ENCODE data around the gene ZFP36.
A peak's percentile ranks its signal among the peaks of the same experiment; 100 is the strongest.

ZFP36 gene

DNA sequence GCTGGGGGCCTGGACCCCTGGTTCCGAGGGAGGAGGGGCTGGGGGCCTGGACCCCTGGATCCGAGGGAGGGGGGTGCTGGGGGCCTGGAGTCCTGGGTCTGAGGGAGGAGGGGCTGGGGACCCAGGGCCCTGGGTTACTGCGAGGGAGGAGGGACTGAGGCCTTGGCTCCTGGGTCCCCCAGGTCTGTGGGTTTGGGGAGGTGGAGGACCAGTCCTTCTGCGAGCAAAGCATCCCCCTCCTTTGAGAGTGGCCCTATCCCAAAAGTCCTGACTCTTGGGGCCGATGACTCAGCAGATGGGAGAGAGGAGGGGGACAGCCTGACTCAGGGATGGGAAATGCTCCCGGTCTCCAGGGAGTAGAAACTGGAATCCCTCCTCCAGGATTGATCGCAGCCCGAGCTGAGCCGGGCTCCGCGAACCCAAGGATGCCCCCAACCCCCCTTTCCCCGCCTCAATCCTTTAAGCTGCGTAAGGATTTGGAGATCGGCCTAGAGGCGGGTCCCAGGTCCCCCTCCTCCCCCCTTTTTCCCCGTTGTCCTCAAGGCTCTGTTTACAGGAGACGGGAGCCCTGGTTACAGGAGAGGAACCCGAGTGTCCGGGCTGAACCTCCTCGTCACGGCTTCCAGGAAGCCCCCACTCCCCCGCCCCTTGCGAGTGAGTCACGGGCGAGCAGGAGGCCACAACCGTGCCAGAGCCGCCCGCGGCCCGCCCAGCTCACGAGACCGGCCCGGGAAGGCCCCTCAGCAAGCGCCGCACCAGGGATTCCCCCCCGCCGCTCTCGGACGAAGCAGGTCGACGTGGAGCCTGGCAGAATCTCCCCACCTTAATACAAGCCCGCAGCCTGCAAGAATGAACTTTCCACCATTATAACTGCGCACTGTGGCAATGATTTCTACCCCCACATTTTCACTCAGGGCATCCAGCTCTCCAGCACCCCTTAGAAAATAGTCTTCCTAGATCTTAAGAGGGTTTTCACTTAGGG is 3.0 kb upstream of the ZFP36 start:
- H3K9me3 ChIP-seq (ENCODE audit: control insufficient read depth, low read length), result no peaks in the 10 kb centered on the region
- H3K9ac ChIP-seq (ENCODE audit: low read length), result peak overlapping the region; percentile 98
- H3K4me3 ChIP-seq (ENCODE audit: low read length), result peak overlapping the region; percentile 61
- H3K27me3 ChIP-seq (ENCODE audit: control insufficient read depth, insufficient read depth, low read length), result no peaks in the 10 kb centered on the region
- H3K36me3 ChIP-seq (ENCODE audit: control insufficient read depth, insufficient read depth, low read length), result peaks cover 12% of the 10 kb centered on the region
- H3K4me1 ChIP-seq (ENCODE audit: control insufficient read depth, insufficient read depth, low read length), result peaks cover 65% of the 10 kb centered on the region

- H3K4me3 ChIP-seq (ENCODE audit: low read length), result no peak overlapping the region
- peak overlapping the region; percentile 86 for H3K9ac ChIP-seq (ENCODE audit: low read length)
- H3K27me3 ChIP-seq (ENCODE audit: control insufficient read depth, insufficient read depth, low read length), result no peaks in the 10 kb centered on the region
- H3K9me3 ChIP-seq (ENCODE audit: control insufficient read depth, low read length), result no peaks in the 10 kb centered on the region
- H3K4me1 ChIP-seq (ENCODE audit: control insufficient read depth, insufficient read depth, low read length), result peaks cover 51% of the 10 kb centered on the region
- peaks cover 14% of the 10 kb centered on the region for H3K36me3 ChIP-seq (ENCODE audit: control insufficient read depth, insufficient read depth, low read length)
Measured at GRCh38 chr19:39405261-39405957, 1.2 kb upstream of the ZFP36 start.

- Histone ChIP-seq H3K9ac (ENCODE audit: low read length) (peak overlapping the region; percentile 86), H3K27me3 (ENCODE audit: control insufficient read depth, insufficient read depth, low read length) (no peaks in the 10 kb centered on the region), H3K4me3 (ENCODE audit: low read length) (peak overlapping the region; percentile 65), H3K36me3 (ENCODE audit: control insufficient read depth, insufficient read depth, low read length) (peaks cover 14% of the 10 kb centered on the region), H3K4me1 (ENCODE audit: control insufficient read depth, insufficient read depth, low read length) (peaks cover 51% of the 10 kb centered on the region), H3K9me3 (ENCODE audit: control insufficient read depth, low read length) (no peaks in the 10 kb centered on the region)
Measured at GRCh38 chr19:39405958-39406655, 540 bp upstream of the ZFP36 start.

- H3K36me3 ChIP-seq (ENCODE audit: control insufficient read depth, insufficient read depth, low read length), result peaks cover 14% of the 10 kb centered on the region
- no peaks in the 10 kb centered on the region for H3K27me3 ChIP-seq (ENCODE audit: control insufficient read depth, insufficient read depth, low read length)
- peak overlapping the region; percentile 99 for H3K9ac ChIP-seq (ENCODE audit: low read length)
- H3K4me1 ChIP-seq (ENCODE audit: control insufficient read depth, insufficient read depth, low read length), result peaks cover 44% of the 10 kb centered on the region
- peak overlapping the region; percentile 95 for H3K4me3 ChIP-seq (ENCODE audit: low read length)
- H3K9me3 ChIP-seq (ENCODE audit: control insufficient read depth, low read length), result no peaks in the 10 kb centered on the region
Measured at GRCh38 chr19:39407410-39407659, 688 bp downstream of the ZFP36 start.

DNA sequence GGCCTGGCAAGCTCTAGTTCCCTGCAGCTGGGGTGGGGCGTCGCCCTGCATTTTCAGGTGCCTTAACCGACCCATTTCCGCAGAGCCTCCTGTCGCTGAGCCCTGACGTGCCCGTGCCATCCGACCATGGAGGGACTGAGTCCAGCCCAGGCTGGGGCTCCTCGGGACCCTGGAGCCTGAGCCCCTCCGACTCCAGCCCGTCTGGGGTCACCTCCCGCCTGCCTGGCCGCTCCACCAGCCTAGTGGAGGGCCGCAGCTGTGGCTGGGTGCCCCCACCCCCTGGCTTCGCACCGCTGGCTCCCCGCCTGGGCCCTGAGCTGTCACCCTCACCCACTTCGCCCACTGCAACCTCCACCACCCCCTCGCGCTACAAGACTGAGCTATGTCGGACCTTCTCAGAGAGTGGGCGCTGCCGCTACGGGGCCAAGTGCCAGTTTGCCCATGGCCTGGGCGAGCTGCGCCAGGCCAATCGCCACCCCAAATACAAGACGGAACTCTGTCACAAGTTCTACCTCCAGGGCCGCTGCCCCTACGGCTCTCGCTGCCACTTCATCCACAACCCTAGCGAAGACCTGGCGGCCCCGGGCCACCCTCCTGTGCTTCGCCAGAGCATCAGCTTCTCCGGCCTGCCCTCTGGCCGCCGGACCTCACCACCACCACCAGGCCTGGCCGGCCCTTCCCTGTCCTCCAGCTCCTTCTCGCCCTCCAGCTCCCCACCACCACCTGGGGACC is 1.2 kb downstream of the ZFP36 start:
- Histone ChIP-seq H3K4me1 (ENCODE audit: control insufficient read depth, insufficient read depth, low read length) (peaks cover 39% of the 10 kb centered on the region), H3K9ac (ENCODE audit: low read length) (peak overlapping the region; percentile 99), H3K27me3 (ENCODE audit: control insufficient read depth, insufficient read depth, low read length) (peaks cover 5% of the 10 kb centered on the region), H3K4me3 (ENCODE audit: low read length) (peak overlapping the region; percentile 95), H3K36me3 (ENCODE audit: control insufficient read depth, insufficient read depth, low read length) (peaks cover 14% of the 10 kb centered on the region), H3K9me3 (ENCODE audit: control insufficient read depth, low read length) (no peaks in the 10 kb centered on the region)

DNA sequence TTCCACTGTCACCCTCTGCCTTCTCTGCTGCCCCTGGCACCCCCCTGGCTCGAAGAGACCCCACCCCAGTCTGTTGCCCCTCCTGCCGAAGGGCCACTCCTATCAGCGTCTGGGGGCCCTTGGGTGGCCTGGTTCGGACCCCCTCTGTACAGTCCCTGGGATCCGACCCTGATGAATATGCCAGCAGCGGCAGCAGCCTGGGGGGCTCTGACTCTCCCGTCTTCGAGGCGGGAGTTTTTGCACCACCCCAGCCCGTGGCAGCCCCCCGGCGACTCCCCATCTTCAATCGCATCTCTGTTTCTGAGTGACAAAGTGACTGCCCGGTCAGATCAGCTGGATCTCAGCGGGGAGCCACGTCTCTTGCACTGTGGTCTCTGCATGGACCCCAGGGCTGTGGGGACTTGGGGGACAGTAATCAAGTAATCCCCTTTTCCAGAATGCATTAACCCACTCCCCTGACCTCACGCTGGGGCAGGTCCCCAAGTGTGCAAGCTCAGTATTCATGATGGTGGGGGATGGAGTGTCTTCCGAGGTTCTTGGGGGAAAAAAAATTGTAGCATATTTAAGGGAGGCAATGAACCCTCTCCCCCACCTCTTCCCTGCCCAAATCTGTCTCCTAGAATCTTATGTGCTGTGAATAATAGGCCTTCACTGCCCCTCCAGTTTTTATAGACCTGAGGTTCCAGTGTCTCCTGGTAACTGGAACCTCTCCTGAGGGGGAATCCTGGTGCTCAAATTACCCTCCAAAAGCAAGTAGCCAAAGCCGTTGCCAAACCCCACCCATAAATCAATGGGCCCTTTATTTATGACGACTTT is 2.0 kb downstream of the ZFP36 start:
- Histone ChIP-seq H3K36me3 (ENCODE audit: control insufficient read depth, insufficient read depth, low read length) (peaks cover 14% of the 10 kb centered on the region), H3K9me3 (ENCODE audit: control insufficient read depth, low read length) (no peaks in the 10 kb centered on the region), H3K27me3 (ENCODE audit: control insufficient read depth, insufficient read depth, low read length) (peaks cover 8% of the 10 kb centered on the region), H3K9ac (ENCODE audit: low read length) (peak overlapping the region; percentile 99), H3K4me3 (ENCODE audit: low read length) (peak overlapping the region; percentile 95), H3K4me1 (ENCODE audit: control insufficient read depth, insufficient read depth, low read length) (peaks cover 33% of the 10 kb centered on the region)

DNA sequence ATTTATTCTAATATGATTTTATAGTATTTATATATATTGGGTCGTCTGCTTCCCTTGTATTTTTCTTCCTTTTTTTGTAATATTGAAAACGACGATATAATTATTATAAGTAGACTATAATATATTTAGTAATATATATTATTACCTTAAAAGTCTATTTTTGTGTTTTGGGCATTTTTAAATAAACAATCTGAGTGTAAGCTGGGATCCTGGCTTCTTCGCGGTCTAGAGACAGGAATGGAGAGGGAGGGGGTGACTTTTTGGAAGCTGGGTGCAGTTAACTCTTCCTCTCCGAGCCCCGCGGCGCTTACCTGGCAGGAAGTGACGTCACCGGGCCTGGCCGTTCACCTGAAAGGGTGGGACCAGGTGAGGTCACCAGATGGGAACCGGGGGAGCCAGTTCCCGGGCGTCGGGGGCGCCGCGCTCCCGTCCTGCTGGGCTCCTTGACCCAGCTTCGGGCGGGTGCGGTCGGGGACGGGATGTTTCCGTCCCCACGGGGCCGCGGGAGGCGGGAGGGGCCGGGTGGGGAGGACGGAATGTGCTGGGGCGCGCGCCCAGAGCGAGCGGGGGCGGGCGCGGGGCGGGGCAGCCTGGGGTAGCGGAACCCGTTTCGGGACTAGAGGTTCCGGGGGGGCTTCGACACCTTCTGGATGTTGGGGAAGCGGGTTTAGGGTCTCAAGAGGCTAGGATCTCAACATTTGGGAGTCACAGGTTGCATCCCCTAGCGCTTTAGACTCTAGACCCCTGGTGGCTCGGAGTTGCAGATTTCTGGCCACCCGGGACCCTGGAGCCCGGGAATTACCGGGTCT is 2.8 kb downstream of the ZFP36 start:
- Histone ChIP-seq H3K4me1 (ENCODE audit: control insufficient read depth, insufficient read depth, low read length) (peaks cover 34% of the 10 kb centered on the region), H3K9ac (ENCODE audit: low read length) (peak overlapping the region; percentile 99), H3K4me3 (ENCODE audit: low read length) (peak overlapping the region; percentile 44), H3K9me3 (ENCODE audit: control insufficient read depth, low read length) (no peaks in the 10 kb centered on the region), H3K27me3 (ENCODE audit: control insufficient read depth, insufficient read depth, low read length) (peaks cover 8% of the 10 kb centered on the region), H3K36me3 (ENCODE audit: control insufficient read depth, insufficient read depth, low read length) (peaks cover 14% of the 10 kb centered on the region)

DNA sequence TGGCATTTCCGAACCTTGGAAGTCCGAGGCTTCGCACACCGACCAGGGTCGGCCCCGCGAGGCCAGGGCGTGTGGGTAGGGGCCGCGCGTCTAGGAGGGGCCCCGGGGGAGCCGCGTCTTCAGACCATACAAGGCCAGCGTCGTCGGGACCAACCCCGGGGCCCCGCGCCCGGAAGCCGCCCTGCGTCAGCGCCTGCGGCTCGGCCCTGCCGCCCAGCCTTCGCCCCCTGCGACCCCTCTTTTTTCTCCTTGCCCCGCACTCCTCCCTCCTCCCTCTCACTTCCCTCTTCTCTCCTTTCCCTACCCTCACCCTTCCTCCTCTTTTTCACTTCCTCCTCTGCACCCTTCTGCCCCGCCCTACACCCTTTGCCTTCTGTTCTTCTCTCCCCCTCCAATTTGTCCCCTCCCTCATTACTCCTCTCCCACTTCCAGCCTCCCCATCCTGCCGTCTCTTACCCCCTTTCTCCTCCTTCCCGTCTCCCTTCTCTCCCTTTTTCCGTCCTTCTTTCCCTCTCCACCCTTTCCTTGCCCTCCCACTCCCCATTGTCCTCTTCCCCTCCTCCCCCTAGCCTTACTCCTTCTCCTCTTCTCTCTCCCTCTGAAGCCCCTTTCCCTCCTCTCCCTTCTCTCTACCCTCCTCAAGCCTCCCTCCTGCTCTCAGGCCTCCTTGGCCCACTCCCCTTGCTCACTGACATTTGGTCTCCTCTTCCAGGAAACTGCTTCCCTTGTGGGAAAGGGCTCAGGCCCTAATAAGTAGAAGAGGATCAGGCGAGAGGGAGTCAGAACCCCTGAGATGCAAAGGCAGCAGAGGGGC is 3.6 kb downstream of the ZFP36 start:
- peaks cover 37% of the 10 kb centered on the region for H3K4me1 ChIP-seq (ENCODE audit: control insufficient read depth, insufficient read depth, low read length)
- peaks cover 8% of the 10 kb centered on the region for H3K27me3 ChIP-seq (ENCODE audit: control insufficient read depth, insufficient read depth, low read length)
- peak overlapping the region; percentile 99 for H3K9ac ChIP-seq (ENCODE audit: low read length)
- H3K4me3 ChIP-seq (ENCODE audit: low read length), result peak overlapping the region; percentile 44
- peaks cover 14% of the 10 kb centered on the region for H3K36me3 ChIP-seq (ENCODE audit: control insufficient read depth, insufficient read depth, low read length)
- H3K9me3 ChIP-seq (ENCODE audit: control insufficient read depth, low read length), result no peaks in the 10 kb centered on the region

DNA sequence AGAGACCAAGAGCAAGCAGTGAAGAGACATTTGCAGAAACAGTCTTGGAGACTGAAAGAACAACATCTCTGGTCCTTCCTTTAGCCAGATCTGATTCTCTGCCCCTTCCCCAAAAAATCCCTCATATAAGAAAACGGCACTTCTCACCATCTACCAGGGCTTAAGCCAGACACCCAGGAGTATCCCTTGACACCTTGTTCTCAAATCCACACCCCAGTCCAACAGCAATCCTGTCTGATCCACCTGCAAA is 4.1 kb downstream of the ZFP36 start:
- Histone ChIP-seq H3K9ac (ENCODE audit: low read length) (peak overlapping the region; percentile 99), H3K9me3 (ENCODE audit: control insufficient read depth, low read length) (no peaks in the 10 kb centered on the region), H3K27me3 (ENCODE audit: control insufficient read depth, insufficient read depth, low read length) (peaks cover 8% of the 10 kb centered on the region), H3K4me3 (ENCODE audit: low read length) (peak overlapping the region; percentile 4), H3K36me3 (ENCODE audit: control insufficient read depth, insufficient read depth, low read length) (peaks cover 14% of the 10 kb centered on the region), H3K4me1 (ENCODE audit: control insufficient read depth, insufficient read depth, low read length) (peaks cover 32% of the 10 kb centered on the region)

- H3K4me3 ChIP-seq (ENCODE audit: low read length), result peak overlapping the region; percentile 4
- no peaks in the 10 kb centered on the region for H3K9me3 ChIP-seq (ENCODE audit: control insufficient read depth, low read length)
- H3K4me1 ChIP-seq (ENCODE audit: control insufficient read depth, insufficient read depth, low read length), result peaks cover 28% of the 10 kb centered on the region
- H3K9ac ChIP-seq (ENCODE audit: low read length), result peak overlapping the region; percentile 99
- H3K27me3 ChIP-seq (ENCODE audit: control insufficient read depth, insufficient read depth, low read length), result peaks cover 8% of the 10 kb centered on the region
- peaks cover 14% of the 10 kb centered on the region for H3K36me3 ChIP-seq (ENCODE audit: control insufficient read depth, insufficient read depth, low read length)
Measured at GRCh38 chr19:39411081-39411831, 4.6 kb downstream of the ZFP36 start.

Data from mucosa of stomach (tissue), 1 donor.